ENCODE measurements around the gene FAF1. TPM values are rescaled to one million over a fixed set of nuclear protein-coding genes. Genes with fewer than 3 reads are reported as not detected.

The FAF1 gene
- total RNA-seq, 2 donors from 2014 or later: 45.8 to 50.1 TPM

DNA sequence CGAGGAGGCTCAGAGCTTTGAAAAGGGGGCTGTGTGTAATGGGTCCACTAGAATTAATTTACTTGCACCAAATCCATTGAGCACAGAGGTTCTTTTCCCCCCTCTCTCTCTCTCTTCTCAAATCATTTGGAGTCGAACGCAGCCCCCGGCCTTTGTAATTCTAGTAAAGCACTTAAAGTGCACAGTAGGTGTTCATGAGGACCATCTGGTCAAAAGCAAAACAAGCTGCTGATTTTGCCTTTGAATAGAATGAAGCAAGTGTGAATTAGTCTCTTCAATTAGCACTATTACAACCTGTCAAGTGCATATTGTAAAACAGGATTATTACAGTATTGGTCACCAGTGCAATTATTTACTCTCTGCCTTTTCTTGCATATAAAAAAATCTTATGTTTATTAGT is 259.9 kb downstream of the FAF1 start:
- Mint-ChIP-seq H3K4me3 (no peak overlapping the region), H3K36me3 (ENCODE audit: low read depth) (peaks cover 2% of the 10 kb centered on the region), H3K27me3 (no peaks in the 10 kb centered on the region), H3K4me1 (peaks cover 2% of the 10 kb centered on the region), H3K27ac (no peak overlapping the region)
- no peak for ATAC-seq
- no peaks in the 10 kb centered on the region for H3K9me3 ChIP-seq (ENCODE audit: control insufficient read depth, low read length, poor library complexity, severe bottlenecking)
- DNase-seq: no peak

DNA sequence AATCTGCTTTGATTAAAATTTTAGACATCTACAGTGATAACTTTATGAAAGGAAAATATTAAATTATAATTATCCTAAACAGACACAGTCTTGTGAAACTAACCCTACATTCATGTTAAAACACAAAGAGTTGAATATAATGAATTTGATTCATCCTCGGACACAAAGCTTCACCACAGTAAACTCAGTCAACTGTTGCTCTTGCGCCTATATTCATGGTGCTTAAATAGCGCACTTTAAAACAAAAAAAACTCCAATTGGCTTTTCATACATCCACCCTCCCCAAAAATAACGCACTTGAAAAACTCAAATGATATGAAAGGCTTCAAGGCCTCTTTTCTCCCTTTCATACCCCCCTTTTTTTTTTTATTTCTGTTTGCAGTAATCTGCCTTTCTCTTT is 260.3 kb downstream of the FAF1 start:
- no peak for ATAC-seq
- Mint-ChIP-seq H3K4me1 (peaks cover 2% of the 10 kb centered on the region), H3K27me3 (no peaks in the 10 kb centered on the region), H3K4me3 (no peak overlapping the region), H3K36me3 (ENCODE audit: low read depth) (peaks cover 2% of the 10 kb centered on the region), H3K27ac (no peak overlapping the region)
- H3K9me3 ChIP-seq (ENCODE audit: control insufficient read depth, low read length, poor library complexity, severe bottlenecking): no peaks in the 10 kb centered on the region
- DNase-seq: no peak

DNA sequence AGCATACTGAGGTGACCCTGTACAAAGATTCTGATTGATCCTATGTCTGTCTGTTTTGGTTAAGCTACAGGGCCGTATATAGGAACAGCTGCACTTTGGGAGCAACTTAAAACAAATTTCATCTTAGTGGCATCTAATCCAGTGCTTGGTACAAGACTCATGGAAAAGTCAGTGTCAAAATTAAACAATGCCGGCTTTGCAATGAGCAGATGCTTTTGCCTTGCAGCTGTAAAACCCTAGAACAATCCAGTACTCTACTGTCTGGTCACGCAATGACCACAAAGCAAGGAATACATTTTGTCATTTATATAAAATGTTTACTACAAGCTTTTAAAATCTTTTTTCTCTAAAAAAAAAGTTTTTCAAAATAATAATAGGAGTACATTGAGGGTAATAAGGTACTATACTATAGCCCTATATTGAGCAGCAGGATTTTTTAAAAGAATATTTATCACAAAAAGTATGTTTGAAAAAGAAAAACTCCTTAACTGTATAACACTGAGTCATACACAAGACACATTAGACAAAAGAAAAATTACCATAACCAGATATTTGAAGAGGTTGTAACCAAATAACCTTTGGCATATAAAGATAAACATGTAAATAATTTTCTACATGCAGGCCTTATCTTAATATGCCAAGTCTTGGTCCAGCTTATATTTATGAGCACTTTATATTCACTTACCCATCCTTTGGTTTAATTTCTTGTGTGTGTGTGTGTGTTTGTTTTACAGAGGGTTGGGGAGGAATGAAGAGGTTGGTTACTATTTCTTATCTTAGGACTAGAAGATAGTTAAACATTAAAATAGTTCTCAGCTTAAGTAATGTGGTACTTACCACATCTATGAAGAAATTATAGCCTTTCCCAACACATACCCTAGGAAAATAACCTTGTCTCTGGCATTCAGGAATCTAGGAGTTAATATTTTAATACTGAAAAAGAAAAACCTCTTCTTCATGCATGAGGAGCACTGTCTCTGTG is 262.3 kb downstream of the FAF1 start:
- H3K4me1 Mint-ChIP-seq: peaks cover 4% of the 10 kb centered on the region
- H3K9me3 ChIP-seq (ENCODE audit: control insufficient read depth, low read length, poor library complexity, severe bottlenecking): no peaks in the 10 kb centered on the region
- no peak overlapping the region for H3K4me3 Mint-ChIP-seq
- no peaks in the 10 kb centered on the region for H3K27me3 Mint-ChIP-seq
- H3K36me3 Mint-ChIP-seq (ENCODE audit: low read depth): peaks cover 2% of the 10 kb centered on the region
- no peak for DNase-seq
- H3K27ac Mint-ChIP-seq: no peak overlapping the region
- ATAC-seq: no peak

DNA sequence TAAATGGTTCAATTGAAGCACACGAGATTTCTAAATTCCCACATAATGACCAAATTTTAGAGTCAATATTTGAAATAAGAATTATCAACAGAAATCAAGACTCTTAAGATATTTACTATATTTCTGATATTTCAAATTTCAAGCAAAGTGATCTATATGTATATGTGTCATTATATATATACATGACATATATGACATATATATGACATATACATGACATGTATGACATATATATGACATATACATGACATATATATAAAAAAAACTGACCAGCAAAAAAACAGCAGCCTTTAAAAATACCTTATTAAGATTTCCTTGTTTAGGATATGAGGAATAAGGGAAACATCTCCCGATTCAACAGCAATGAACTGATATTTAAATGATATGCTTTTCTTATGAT is 266.2 kb downstream of the FAF1 start:
- H3K9me3 ChIP-seq (ENCODE audit: control insufficient read depth, low read length, poor library complexity, severe bottlenecking): no peaks in the 10 kb centered on the region
- H3K4me3 Mint-ChIP-seq: no peak overlapping the region
- DNase-seq (no peak), ATAC-seq (no peak)
- no peaks in the 10 kb centered on the region for H3K36me3 Mint-ChIP-seq (ENCODE audit: low read depth)
- no peaks in the 10 kb centered on the region for H3K27me3 Mint-ChIP-seq
- H3K4me1 Mint-ChIP-seq: peaks cover 6% of the 10 kb centered on the region
- H3K27ac Mint-ChIP-seq: no peak overlapping the region

DNA sequence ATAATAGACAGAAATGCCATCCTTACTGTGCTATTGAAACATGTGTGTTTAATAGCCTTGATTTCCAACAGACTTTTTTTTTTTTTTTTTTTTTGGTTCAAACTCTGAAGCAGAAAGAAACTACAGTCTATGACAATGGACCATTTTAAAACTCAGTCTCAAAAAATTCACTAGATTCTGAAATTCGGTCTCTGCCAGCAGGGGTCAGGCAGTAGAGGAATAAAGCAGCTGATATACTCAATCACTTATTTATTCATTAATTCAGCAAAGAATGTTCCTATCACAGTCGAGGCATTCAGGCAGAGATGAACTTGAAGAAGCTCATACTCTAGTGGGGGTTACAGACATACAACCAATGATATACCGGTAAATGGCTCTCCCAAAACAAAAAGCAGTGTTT is 275.9 kb downstream of the FAF1 start:
- H3K4me3 Mint-ChIP-seq: no peak overlapping the region
- H3K9me3 ChIP-seq (ENCODE audit: control insufficient read depth, low read length, poor library complexity, severe bottlenecking): no peaks in the 10 kb centered on the region
- ATAC-seq: no peak
- no peak for DNase-seq
- H3K27ac Mint-ChIP-seq: no peak overlapping the region
- H3K27me3 Mint-ChIP-seq: no peaks in the 10 kb centered on the region
- no peaks in the 10 kb centered on the region for H3K4me1 Mint-ChIP-seq
- H3K36me3 Mint-ChIP-seq (ENCODE audit: low read depth): peaks cover 3% of the 10 kb centered on the region

DNA sequence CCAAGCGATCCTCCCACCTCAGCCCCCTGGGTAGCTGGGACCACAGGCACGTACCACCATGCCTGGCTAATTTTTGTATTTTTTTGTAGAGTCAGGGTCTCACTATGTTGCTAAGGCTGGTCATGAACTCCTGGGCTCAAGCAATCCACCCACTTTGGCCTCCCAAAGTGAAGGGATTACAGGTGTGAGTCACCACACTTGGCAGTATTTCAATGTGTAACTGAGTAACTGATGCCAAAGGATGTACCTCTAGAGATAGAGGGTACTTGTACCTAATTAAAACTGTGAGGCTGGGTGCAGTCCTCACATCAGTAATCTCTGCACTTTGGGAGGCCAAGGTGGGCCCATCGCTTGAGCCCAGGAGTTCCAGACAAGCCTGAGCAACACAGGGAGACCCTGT is 278.1 kb downstream of the FAF1 start:
- no peak for DNase-seq
- peaks cover 3% of the 10 kb centered on the region for H3K36me3 Mint-ChIP-seq (ENCODE audit: low read depth)
- H3K27ac Mint-ChIP-seq: no peak overlapping the region
- H3K4me3 Mint-ChIP-seq: peak overlapping the region; percentile 12
- no peaks in the 10 kb centered on the region for H3K9me3 ChIP-seq (ENCODE audit: control insufficient read depth, low read length, poor library complexity, severe bottlenecking)
- H3K27me3 Mint-ChIP-seq: no peaks in the 10 kb centered on the region
- no peak for ATAC-seq
- H3K4me1 Mint-ChIP-seq: peaks cover 3% of the 10 kb centered on the region

DNA sequence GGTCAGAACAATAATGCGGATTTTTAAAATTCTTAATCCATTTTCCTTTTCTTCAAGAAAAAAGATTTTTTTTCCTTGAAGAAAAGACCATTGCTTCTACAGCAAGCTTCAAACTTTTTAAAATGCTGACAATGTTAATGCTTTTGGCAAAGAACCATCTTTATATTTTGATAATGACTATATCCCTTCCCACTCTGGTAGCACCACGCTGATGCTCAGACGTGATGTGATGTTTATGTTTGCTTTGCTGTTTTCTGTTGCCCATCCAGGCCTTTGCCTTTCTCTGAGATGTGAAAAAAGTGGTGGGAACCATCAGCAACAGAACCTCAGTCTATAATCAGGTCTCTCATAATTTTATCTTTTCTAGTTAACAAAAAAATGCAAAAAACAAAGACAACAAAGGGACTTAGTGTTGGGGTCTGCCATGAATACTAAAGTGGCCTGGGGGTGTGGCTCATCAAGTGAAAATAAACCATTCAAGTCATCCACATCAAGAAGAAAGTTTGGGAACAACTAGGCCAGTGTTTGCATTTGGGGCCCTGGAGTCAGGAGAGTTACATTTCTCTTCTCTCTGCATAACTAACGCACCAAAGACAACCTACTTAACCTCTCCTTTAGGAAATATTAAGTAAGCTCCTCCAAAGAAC is 292.2 kb downstream of the FAF1 start:
- no peak for ATAC-seq
- Mint-ChIP-seq H3K36me3 (ENCODE audit: low read depth) (no peaks in the 10 kb centered on the region), H3K4me1 (no peaks in the 10 kb centered on the region), H3K27ac (no peak overlapping the region), H3K4me3 (no peak overlapping the region), H3K27me3 (no peaks in the 10 kb centered on the region)
- no peak for DNase-seq
- no peaks in the 10 kb centered on the region for H3K9me3 ChIP-seq (ENCODE audit: control insufficient read depth, low read length, poor library complexity, severe bottlenecking)

DNA sequence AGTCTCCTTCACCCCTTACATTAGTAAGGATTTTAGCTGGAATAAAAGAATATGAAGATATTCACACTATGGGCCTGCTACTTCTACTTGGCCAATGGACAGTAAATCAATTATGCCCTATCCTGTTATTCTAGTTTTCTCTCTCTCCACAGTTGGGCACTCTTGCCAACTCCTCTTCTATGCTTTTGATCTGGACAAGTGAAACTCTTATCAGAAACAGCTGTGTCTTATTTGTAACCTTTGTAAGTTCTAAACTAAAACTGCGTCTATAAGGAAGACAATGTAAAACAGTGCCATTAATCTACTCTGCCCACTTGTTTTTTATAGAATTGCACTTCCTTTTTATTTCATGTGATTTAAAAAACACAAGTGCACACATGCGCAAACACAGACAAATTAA is 292.8 kb downstream of the FAF1 start:
- no peak overlapping the region for H3K27ac Mint-ChIP-seq
- H3K9me3 ChIP-seq (ENCODE audit: control insufficient read depth, low read length, poor library complexity, severe bottlenecking): no peaks in the 10 kb centered on the region
- no peaks in the 10 kb centered on the region for H3K4me1 Mint-ChIP-seq
- no peak for DNase-seq
- no peak for ATAC-seq
- H3K4me3 Mint-ChIP-seq: no peak overlapping the region
- H3K36me3 Mint-ChIP-seq (ENCODE audit: low read depth): no peaks in the 10 kb centered on the region
- H3K27me3 Mint-ChIP-seq: no peaks in the 10 kb centered on the region

DNA sequence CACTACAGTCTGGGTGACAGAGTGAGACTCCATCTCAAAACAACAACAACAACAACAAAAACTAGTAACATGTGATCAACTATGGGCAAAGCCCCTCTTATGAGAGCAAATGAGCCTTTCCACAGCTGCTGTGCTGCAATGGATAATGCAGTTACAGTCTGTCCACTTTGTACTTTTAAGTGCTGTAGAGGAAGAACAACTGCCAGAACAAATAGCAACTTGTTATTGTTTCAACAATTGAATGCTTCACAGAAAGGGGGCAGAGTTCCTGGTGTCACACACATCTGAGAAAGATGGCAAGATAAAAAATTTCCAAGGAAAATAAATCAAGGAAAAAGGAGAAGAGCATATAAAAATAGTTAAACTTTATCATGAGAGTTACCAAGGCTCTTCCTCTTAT is 293.2 kb downstream of the FAF1 start:
- ATAC-seq (no peak), DNase-seq (no peak)
- Mint-ChIP-seq H3K4me1 (no peaks in the 10 kb centered on the region), H3K27me3 (no peaks in the 10 kb centered on the region), H3K4me3 (no peak overlapping the region), H3K36me3 (ENCODE audit: low read depth) (no peaks in the 10 kb centered on the region), H3K27ac (no peak overlapping the region)
- no peaks in the 10 kb centered on the region for H3K9me3 ChIP-seq (ENCODE audit: control insufficient read depth, low read length, poor library complexity, severe bottlenecking)

DNA sequence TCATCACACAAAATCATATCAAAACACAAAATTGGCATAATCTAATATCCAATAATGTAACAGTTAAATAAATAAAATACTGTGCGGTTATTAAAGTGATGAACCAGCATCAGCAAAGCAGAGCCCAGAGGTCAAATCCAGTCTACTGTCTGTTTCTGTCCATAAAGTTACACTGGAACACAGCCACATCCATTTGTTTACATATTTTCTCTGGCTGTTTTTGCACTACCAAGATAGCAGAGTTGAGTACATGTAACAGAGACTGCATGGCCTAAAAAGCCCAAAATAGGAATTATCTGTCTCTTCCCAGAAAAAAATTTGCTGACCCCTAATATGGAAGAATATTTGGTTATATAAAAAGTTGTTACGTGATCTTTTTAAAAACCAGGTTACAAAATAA is 294.7 kb downstream of the FAF1 start:
- H3K4me3 Mint-ChIP-seq: no peak overlapping the region
- no peak for ATAC-seq

DNA sequence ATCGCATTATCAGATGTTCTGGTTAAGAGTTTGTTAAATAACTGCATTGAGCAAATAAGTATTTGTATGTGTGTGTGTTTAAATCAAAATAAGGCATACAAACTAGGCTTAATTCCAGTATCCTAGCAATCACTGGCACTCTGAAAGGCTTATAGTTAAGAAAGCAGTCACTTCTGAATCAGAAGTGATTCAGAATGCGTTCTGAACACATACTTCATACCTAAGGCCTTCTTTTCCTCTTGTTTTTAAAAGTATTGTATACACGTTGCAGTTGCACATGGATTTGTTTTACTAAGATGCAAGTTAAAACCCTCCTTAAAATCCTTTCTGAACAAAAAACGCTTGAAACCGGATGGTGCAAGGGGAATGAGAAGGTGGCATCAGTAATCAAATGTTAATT is 298.4 kb downstream of the FAF1 start:
- Mint-ChIP-seq H3K36me3 (ENCODE audit: low read depth) (no peaks in the 10 kb centered on the region), H3K4me3 (no peak overlapping the region), H3K27ac (no peak overlapping the region), H3K4me1 (peaks cover 6% of the 10 kb centered on the region), H3K27me3 (no peaks in the 10 kb centered on the region)
- H3K9me3 ChIP-seq (ENCODE audit: control insufficient read depth, low read length, poor library complexity, severe bottlenecking): no peaks in the 10 kb centered on the region
- no peak for DNase-seq
- ATAC-seq: no peak

More for the DNA sequence above, 294.7 kb downstream of the FAF1 start:
- Mint-ChIP-seq H3K27ac (no peak overlapping the region), H3K4me1 (no peaks in the 10 kb centered on the region), H3K27me3 (no peaks in the 10 kb centered on the region), H3K36me3 (ENCODE audit: low read depth) (no peaks in the 10 kb centered on the region)
- DNase-seq: no peak
- no peaks in the 10 kb centered on the region for H3K9me3 ChIP-seq (ENCODE audit: control insufficient read depth, low read length, poor library complexity, severe bottlenecking)

DNA sequence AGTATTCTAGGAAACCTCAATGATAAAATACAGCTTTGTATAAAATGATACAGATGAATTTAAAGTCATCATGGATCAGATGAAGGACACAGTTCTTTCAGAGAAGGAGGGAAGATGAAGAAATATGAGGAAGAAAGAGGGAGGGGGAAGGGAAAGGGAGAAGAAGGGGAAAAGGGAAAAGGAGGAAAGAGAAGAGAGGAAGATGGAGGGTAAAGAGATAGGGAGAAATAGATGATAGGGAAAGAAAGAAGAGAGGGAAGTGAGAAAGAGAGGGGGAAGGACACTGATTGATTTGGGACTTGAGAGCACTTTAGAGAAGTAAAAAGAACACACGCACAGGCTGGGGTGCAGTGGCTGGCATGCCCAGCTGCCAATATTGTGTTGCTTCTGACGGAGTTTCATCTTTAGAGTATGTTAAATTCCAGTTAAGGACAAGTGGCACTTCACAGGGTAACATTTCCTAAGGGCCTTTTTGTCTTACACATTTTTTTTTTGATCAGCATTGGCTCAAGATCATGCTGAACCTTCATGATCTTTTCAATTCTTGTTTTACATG is 300.9 kb downstream of the FAF1 start:
- H3K36me3 Mint-ChIP-seq (ENCODE audit: low read depth): no peaks in the 10 kb centered on the region
- no peak overlapping the region for H3K4me3 Mint-ChIP-seq
- H3K27me3 Mint-ChIP-seq: no peaks in the 10 kb centered on the region
- DNase-seq (no peak), ATAC-seq (no peak)
- H3K4me1 Mint-ChIP-seq: peaks cover 6% of the 10 kb centered on the region
- H3K9me3 ChIP-seq (ENCODE audit: control insufficient read depth, low read length, poor library complexity, severe bottlenecking): no peaks in the 10 kb centered on the region
- no peak overlapping the region for H3K27ac Mint-ChIP-seq

DNA sequence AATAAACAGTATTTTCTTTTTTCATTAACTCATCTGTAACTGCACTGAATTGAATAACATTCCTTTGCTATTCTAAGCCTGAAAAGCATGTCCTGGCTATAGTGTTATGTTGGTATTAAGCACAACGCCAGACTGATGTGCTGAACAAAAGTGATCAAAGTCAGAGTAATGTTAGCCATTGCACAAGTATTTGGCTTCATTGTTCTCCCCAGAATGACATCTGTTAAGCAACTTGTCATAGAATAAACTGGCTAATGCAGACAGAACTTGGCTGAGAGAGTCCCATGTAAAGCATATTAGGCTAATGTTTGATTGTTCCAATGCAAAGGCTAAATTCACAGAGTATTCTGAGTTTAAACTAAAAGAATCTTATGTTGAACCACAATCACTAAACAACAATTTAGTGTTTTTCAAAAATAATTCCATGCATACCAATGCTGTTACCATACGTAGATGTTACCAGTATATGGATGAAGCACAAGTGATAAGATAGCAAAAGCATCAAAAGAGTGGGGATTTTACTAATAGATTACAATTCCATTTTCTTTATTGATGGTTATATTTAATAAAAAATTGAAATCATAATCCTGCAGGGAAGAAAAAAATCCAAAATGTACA is 301.5 kb downstream of the FAF1 start:
- Mint-ChIP-seq H3K27ac (no peak overlapping the region), H3K4me3 (no peak overlapping the region), H3K36me3 (ENCODE audit: low read depth) (no peaks in the 10 kb centered on the region), H3K4me1 (peaks cover 6% of the 10 kb centered on the region), H3K27me3 (no peaks in the 10 kb centered on the region)
- DNase-seq (no peak), ATAC-seq (no peak)
- no peaks in the 10 kb centered on the region for H3K9me3 ChIP-seq (ENCODE audit: control insufficient read depth, low read length, poor library complexity, severe bottlenecking)

All from T-helper 17 cell (primary cell).